ENCODE results near the gene DISP2. TPM values are rescaled to one million over a fixed set of nuclear protein-coding genes. Genes with fewer than 3 reads are reported as not detected.
A peak's percentile ranks its signal among the peaks of the same experiment; 100 is the strongest.

The DISP2 gene
- total RNA-seq, 1 donor from 2014 or later = under 0.01 TPM

DNA sequence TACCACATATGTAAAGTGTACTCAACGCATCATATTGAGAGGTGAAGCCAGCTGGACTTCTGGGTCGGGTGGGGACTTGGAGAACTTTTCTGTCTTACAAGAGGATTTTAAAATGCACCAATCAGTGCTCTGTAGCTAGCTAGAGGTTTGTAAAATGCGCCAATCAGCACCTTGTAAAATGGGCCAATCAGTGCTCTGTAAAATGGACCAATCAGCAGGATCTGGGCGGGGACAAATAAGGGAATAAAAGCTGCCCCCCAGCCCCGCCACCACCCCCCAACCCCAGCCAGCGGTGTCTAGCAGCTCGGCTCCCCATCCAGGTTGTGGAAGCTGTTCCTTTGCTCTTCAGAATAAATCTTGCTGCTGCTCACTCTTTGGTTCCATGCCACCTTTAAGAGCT lies 41.4 kb downstream of the DISP2 start:
- TF ChIP-seq, protein P1, sequence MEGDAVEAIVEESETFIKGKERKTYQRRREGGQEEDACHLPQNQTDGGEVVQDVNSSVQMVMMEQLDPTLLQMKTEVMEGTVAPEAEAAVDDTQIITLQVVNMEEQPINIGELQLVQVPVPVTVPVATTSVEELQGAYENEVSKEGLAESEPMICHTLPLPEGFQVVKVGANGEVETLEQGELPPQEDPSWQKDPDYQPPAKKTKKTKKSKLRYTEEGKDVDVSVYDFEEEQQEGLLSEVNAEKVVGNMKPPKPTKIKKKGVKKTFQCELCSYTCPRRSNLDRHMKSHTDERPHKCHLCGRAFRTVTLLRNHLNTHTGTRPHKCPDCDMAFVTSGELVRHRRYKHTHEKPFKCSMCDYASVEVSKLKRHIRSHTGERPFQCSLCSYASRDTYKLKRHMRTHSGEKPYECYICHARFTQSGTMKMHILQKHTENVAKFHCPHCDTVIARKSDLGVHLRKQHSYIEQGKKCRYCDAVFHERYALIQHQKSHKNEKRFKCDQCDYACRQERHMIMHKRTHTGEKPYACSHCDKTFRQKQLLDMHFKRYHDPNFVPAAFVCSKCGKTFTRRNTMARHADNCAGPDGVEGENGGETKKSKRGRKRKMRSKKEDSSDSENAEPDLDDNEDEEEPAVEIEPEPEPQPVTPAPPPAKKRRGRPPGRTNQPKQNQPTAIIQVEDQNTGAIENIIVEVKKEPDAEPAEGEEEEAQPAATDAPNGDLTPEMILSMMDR (IDR thresholded peaks at IDR 0.05; ENCODE audit: insufficient read depth, low read length, severe bottlenecking) = no peak
- H3K36me3 ChIP-seq (ENCODE audit: control insufficient read depth, insufficient read depth, low read length) = peaks cover 1% of the 10 kb centered on the region
- DNase-seq (ENCODE audit: low read depth) (no peak), FAIRE-seq (no peak)
- no peaks in the 10 kb centered on the region for H3K27me3 ChIP-seq (ENCODE audit: control insufficient read depth, insufficient read depth, low read length)
- H3K4me3 ChIP-seq (ENCODE audit: low read depth, low read length) = no peak overlapping the region

DNA sequence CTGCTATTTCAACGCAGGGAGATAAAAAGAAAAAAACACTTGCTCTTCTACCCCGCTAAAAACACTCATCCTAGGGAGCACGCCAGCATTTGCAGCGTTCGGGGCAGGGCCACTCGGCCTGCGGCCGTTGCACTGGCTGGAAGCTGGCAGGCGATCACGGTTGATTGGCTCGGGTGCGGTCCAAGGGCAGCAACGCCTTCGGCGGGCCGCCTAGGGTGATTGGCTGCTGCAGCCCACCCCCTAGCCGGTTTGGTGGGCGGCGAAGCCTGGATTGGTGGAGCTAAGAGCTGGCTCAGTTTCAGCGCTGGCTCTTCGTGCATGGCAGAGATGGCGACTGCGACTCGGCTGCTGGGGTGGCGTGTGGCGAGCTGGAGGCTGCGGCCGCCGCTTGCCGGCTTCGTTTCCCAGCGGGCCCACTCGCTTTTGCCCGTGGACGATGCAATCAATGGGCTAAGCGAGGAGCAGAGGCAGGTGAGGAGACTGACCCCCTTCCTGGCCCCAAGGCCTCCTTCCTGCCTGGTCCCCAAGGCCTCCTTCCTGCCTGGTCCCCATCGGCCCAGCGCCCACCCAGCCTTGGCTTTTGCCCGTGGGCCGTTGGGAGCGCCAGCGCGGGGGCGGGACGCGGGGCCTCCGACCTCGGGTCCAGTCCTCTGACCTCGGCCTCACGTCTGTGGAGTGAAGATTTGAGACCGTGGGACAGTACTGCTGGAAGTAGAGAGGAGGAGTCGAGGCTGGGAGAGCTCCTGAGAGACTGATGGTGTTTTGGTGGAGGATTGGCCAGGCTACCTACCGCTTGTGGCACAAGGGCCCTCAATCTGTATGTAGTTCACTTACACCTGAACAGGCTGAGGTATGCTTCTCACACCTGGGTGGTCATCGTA lies 47.7 kb downstream of the DISP2 start, which contains the start of gene IVD:
Gene IVD, plus strand, starts transcription at position 295 of the 881 bp plus-strand sequence. Its CDS starts 33 bp downstream, at position 328.
- peak; percentile 85 for DNase-seq (ENCODE audit: low read depth)

GRCh38 chr15:40407330-40407990 lies 49.4 kb downstream of the DISP2 start:
- no peak for FAIRE-seq
- DNase-seq (ENCODE audit: low read depth) = no peak
- TF ChIP-seq, protein P1 (IDR thresholded peaks at IDR 0.05; ENCODE audit: insufficient read depth, low read length, severe bottlenecking) = no peak
- Histone ChIP-seq H3K4me3 (ENCODE audit: low read depth, low read length) (no peak overlapping the region), H3K36me3 (ENCODE audit: control insufficient read depth, insufficient read depth, low read length) (peaks cover 10% of the 10 kb centered on the region), H3K27me3 (ENCODE audit: control insufficient read depth, insufficient read depth, low read length) (no peaks in the 10 kb centered on the region)

More for the DNA sequence above, 47.7 kb downstream of the DISP2 start, which contains the start of gene IVD:
- no peak for FAIRE-seq
- Histone ChIP-seq H3K36me3 (ENCODE audit: control insufficient read depth, insufficient read depth, low read length) (peaks cover 3% of the 10 kb centered on the region), H3K4me3 (ENCODE audit: low read depth, low read length) (peak within 1 kb of the TSS; percentile 49), H3K27me3 (ENCODE audit: control insufficient read depth, insufficient read depth, low read length) (no peaks in the 10 kb centered on the region)
- TF ChIP-seq, protein P1 (IDR thresholded peaks at IDR 0.05; ENCODE audit: insufficient read depth, low read length, severe bottlenecking) = no peak

DNA sequence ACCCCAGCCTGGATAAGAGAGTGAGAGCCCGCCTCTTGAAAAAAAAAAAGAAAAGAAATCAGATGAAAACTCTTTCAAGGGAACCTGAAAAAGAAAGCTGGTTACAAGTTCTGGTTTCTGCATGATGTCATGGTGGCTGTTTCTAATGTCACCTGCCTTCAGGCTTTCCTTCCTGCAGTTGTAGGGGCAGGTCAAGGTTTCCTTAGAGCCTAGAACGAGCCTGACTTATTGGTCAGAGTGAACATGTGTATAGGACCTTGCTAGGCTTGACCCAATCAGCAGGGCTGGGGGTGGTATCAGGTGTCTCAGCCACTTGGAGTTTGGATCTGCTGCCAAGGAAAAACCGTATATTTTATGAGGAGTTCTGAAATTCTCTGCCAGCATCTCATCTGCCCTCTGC lies 51.3 kb downstream of the DISP2 start:
- Histone ChIP-seq H3K36me3 (ENCODE audit: control insufficient read depth, insufficient read depth, low read length) (peaks cover 10% of the 10 kb centered on the region), H3K27me3 (ENCODE audit: control insufficient read depth, insufficient read depth, low read length) (no peaks in the 10 kb centered on the region), H3K4me3 (ENCODE audit: low read depth, low read length) (no peak overlapping the region)
- TF ChIP-seq, protein P1 (IDR thresholded peaks at IDR 0.05; ENCODE audit: insufficient read depth, low read length, severe bottlenecking) = no peak
- DNase-seq (ENCODE audit: low read depth) (no peak), FAIRE-seq (no peak)

- FAIRE-seq (no peak), DNase-seq (ENCODE audit: low read depth) (no peak)
- H3K27me3 ChIP-seq (ENCODE audit: control insufficient read depth, insufficient read depth, low read length) = no peaks in the 10 kb centered on the region
- H3K4me3 ChIP-seq (ENCODE audit: low read depth, low read length) = no peak overlapping the region
- TF ChIP-seq, protein P1 (IDR thresholded peaks at IDR 0.05; ENCODE audit: insufficient read depth, low read length, severe bottlenecking) = no peak
- H3K36me3 ChIP-seq (ENCODE audit: control insufficient read depth, insufficient read depth, low read length) = peaks cover 11% of the 10 kb centered on the region
Observed at GRCh38 chr15:40410476-40410875, 52.5 kb downstream of the DISP2 start.

All from bronchial epithelial cell (primary cell).